AG09319 (cell line): ENCODE results near the gene OVCA2.

Experiments
- DNase-seq: peaks from one replicate; pipeline ENCODE4 v3.0.0-alpha.2; 2010; ENCODE audit warnings: low read depth; ENCODE audit errors: extremely low read depth
- CTCF ChIP-seq: IDR thresholded peaks from 2 replicates; pipeline ENCODE4 v1.5.1; 2011; ENCODE audit warnings: low read depth, mild to moderate bottlenecking, inconsistent platforms, low read length, moderate library complexity

Gene OVCA2

DNA sequence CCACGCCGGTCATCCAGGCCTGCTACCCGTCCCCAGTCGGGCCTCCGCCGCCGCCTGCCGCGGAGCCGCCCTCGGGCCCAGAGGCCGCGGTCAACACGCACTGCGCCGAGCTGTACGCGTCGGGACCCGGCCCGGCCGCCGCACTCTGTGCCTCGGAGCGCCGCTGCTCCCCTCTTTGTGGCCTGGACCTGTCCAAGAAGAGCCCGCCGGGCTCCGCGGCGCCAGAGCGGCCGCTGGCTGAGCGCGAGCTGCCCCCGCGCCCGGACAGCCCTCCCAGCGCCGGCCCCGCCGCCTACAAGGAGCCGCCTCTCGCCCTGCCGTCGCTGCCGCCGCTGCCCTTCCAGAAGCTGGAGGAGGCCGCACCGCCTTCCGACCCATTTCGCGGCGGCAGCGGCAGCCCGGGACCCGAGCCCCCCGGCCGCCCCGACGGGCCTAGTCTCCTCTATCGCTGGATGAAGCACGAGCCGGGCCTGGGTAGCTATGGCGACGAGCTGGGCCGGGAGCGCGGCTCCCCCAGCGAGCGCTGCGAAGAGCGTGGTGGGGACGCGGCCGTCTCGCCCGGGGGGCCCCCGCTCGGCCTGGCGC is 15.4 kb downstream of the OVCA2 start:
- DNase-seq: no peak
- TF ChIP-seq CTCF: no peak

DNA sequence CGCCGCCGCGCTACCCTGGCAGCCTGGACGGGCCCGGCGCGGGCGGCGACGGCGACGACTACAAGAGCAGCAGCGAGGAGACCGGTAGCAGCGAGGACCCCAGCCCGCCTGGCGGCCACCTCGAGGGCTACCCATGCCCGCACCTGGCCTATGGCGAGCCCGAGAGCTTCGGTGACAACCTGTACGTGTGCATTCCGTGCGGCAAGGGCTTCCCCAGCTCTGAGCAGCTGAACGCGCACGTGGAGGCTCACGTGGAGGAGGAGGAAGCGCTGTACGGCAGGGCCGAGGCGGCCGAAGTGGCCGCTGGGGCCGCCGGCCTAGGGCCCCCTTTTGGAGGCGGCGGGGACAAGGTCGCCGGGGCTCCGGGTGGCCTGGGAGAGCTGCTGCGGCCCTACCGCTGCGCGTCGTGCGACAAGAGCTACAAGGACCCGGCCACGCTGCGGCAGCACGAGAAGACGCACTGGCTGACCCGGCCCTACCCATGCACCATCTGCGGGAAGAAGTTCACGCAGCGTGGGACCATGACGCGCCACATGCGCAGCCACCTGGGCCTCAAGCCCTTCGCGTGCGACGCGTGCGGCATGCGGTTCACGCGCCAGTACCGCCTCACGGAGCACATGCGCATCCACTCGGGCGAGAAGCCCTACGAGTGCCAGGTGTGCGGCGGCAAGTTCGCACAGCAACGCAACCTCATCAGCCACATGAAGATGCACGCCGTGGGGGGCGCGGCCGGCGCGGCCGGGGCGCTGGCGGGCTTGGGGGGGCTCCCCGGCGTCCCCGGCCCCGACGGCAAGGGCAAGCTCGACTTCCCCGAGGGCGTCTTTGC is 16.2 kb downstream of the OVCA2 start:
- no peak for TF ChIP-seq CTCF
- DNase-seq: no peak

DNA sequence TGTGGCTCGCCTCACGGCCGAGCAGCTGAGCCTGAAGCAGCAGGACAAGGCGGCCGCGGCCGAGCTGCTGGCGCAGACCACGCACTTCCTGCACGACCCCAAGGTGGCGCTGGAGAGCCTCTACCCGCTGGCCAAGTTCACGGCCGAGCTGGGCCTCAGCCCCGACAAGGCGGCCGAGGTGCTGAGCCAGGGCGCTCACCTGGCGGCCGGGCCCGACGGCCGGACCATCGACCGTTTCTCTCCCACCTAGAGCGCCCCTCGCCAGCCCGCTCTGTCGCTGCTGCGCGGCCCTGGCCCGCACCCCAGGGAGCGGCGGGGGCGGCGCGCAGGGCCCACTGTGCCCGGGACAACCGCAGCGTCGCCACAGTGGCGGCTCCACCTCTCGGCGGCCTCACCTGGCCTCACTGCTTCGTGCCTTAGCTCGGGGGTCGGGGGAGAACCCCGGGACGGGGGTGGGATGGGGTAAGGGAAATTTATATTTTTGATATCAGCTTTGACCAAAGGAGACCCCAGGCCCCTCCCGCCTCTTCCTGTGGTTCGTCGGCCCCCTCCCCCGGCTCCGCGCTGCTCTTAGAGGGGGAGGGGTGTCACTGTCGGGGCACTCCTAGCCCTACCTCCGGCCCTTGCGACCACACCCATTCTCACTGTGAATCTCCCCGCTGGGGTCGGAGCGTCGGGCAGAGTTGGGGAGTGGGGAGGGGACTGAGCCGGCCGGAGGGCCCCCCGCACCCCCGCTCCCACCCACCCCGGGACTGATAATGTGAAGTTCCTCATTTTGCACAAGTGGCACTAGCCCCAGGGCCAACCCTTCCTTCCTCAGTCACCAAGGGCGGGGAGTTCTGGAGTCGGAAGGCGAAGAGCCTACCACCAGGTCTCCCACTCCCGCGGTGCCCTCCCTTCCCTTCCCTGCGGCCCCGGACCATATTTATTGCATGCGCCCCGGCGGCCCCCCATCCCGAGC is 17.0 kb downstream of the OVCA2 start:
- peak; percentile 46 for TF ChIP-seq CTCF
- no peak for DNase-seq

- TF ChIP-seq CTCF: no peak
- DNase-seq: no peak
Measured at GRCh38 chr17:2059547-2060384, 17.9 kb downstream of the OVCA2 start.

GRCh38 chr17:2060385-2060658 is 18.5 kb downstream of the OVCA2 start:
- no peak for TF ChIP-seq CTCF
- DNase-seq: no peak

- TF ChIP-seq CTCF: no peak
- no peak for DNase-seq
Measured at GRCh38 chr17:2060681-2061440, 19.0 kb downstream of the OVCA2 start.
